Sigmoid colon (tissue), 7 donors: ENCODE measurements around the gene IL15RA. TPM values are rescaled to one million over a fixed set of nuclear protein-coding genes. Genes with fewer than 3 reads are reported as not detected.
A peak's percentile ranks its signal among the peaks of the same experiment; 100 is the strongest.

Experiments
- DNase-seq: peaks from one replicate; pipeline ENCODE4 v3.0.0-alpha.2; 2019
- H3K27ac ChIP-seq, 4 donors: fragments of 200-600 bp; sonication (generic); one replicate each; pipeline ENCODE4 v1.5.1; 2016 to 2019; ENCODE audit warnings: mild to moderate bottlenecking in 1 of 4
- H3K27me3 ChIP-seq, 3 donors: fragments of 200-600 bp; sonication (generic); one replicate each; pipeline ENCODE4 v1.5.1; 2019; ENCODE audit warnings: mild to moderate bottlenecking in 1 of 3
- H3K36me3 ChIP-seq, 4 donors: fragments of 200-600 bp; sonication (generic); one replicate each; pipeline ENCODE4 v1.5.1; 2016 to 2019
- H3K4me1 ChIP-seq, 4 donors: fragments of 200-600 bp; sonication (generic); one replicate each; pipeline ENCODE4 v1.5.1; 2017 to 2019
- H3K4me3 ChIP-seq, 4 donors: fragments of 200-600 bp; sonication (generic); one replicate each; pipeline ENCODE4 v1.5.1; 2017 to 2019; ENCODE audit warnings: mild to moderate bottlenecking in 2 of 4, moderate library complexity in 1 of 4
- H3K9me3 ChIP-seq, 4 donors: fragments of 200-600 bp in 3 of 4; sonication (generic) in 3 of 4; one replicate each; pipeline versions ENCODE4 v1.5.1 to v1.6.1; 2013 to 2019
- EP300 ChIP-seq, 4 donors: sonication (generic); formaldehyde crosslinking; IDR thresholded peaks; one replicate each; pipeline ENCODE4 v1.6.1; 2017; ENCODE audit warnings: antibody characterized with exemption in 4 of 4
- POLR2A ChIP-seq, 2 donors: fragments of 450-650 bp; IDR thresholded peaks; one replicate each; pipeline ENCODE4 v1.6.1; 2016; ENCODE audit warnings: antibody characterized with exemption in 2 of 2, mild to moderate bottlenecking in 2 of 2, moderate library complexity in 2 of 2
- POLR2AphosphoS5 ChIP-seq, 4 donors: sonication (generic); formaldehyde crosslinking; IDR thresholded peaks; one replicate each; pipeline ENCODE4 v1.6.1; 2017; ENCODE audit warnings: antibody characterized with exemption in 4 of 4
- WGBS, 2 donors: extraction: QIAGEN DNeasy Blood & Tissue Kit; methylation state at CpG; one replicate each; pipeline ENCODE4 v1.1.7; 2013; 5-methylcytosine and 5-hydroxymethylcytosine counted together
- intact Hi-C: fragments of 100-400 bp; cut with DNase I; formaldehyde crosslinking; loops from one replicate; pipeline ENCODE4 v1.15.1; 2023
- polyA plus RNA-seq, 3 donors: library from polyadenylated mRNA; stranded (reverse); fragments of 200-250 nt; gene quantifications; one replicate each; pipeline ENCODE4 v1.2.3, GENCODE V29; 2013
- total RNA-seq, 4 donors: library from RNA; depleted of rRNA; stranded (reverse); fragments of >200 nt; gene quantifications; one replicate each; pipeline ENCODE4 v1.1.0, GENCODE V29; 2016
- TF ChIP-seq, protein P1 (sequence below), 4 experiments: fragments of 450-650 bp in 3 of 4; fragments of 200-600 bp in 1 of 4; IDR thresholded peaks; one replicate each; pipeline ENCODE4 v1.5.1; 2016 to 2019; ENCODE audit warnings: antibody characterized with exemption in 4 of 4, mild to moderate bottlenecking in 3 of 4, moderate library complexity in 2 of 4
- donor health status: healthy with polysubstance abuse.
- donor health status: Bipolar disorder and iron deficiency.
- donor health status: healthy.

IL15RA gene
- total and polyA plus RNA-seq, 7 donors = 5.5 to 23.7 (median 15.8) TPM

DNA sequence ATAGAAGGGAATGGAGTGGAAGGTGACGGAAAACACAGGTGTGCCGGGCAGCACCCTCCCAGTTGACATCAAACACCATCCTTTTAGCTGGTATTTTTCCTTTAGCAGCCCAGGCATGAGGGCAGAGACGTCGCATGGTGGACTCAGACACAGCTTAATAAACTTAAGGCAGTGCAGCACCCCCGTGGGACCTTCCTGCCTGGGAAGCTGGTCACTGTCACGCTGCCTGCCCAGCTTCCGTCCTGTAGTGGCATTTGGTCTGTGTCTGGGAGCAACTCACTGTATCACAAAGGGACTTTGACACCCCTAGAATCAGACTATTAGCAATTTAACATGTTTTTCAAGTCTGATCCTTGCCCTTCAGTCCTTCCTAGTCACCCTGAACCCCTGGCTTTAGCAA lies 35.8 kb downstream of the IL15RA start:
- Histone ChIP-seq H3K36me3 (peaks cover 2 to 25% (median 12%) of the 10 kb centered on the region in 4 donors), H3K9me3 (no peaks in the 10 kb centered on the region), H3K27ac (peak overlapping the region; percentile 58 to 83 (median 80)), H3K27me3 (no peaks in the 10 kb centered on the region), H3K4me1 (peaks cover 0 to 40% (median 27%) of the 10 kb centered on the region in 4 donors), H3K4me3 (no peak overlapping the region)
- 85 to 91% methylated on average over 7 of the region's 7 CpGs for WGBS, 2 donors
- intact Hi-C loops = no loop called here
- DNase-seq = no peak
- TF ChIP-seq, protein P1, sequence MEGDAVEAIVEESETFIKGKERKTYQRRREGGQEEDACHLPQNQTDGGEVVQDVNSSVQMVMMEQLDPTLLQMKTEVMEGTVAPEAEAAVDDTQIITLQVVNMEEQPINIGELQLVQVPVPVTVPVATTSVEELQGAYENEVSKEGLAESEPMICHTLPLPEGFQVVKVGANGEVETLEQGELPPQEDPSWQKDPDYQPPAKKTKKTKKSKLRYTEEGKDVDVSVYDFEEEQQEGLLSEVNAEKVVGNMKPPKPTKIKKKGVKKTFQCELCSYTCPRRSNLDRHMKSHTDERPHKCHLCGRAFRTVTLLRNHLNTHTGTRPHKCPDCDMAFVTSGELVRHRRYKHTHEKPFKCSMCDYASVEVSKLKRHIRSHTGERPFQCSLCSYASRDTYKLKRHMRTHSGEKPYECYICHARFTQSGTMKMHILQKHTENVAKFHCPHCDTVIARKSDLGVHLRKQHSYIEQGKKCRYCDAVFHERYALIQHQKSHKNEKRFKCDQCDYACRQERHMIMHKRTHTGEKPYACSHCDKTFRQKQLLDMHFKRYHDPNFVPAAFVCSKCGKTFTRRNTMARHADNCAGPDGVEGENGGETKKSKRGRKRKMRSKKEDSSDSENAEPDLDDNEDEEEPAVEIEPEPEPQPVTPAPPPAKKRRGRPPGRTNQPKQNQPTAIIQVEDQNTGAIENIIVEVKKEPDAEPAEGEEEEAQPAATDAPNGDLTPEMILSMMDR (IDR thresholded peaks at IDR 0.05) = no peak
- TF ChIP-seq POLR2A (IDR thresholded peaks at IDR 0.05) = no peak

DNA sequence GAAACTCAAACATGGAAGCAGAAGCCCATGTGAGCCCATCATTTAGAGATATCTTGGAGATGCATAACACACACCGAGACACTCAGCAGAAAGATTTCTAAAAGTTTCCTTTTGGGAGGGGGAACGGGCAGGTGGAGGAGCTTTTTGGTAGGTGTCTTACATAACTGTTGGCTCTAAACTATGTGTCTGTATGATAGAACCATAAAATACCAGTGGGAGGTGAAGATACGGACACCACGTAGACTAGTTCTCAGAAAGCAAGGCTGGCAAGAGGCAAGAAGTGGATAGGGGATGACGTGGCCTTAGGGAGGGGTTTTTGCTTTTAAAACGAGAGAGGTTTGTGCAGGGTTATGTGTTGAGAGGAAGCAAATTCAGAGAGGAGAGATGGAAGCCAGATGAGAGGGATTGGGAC lies 36.5 kb downstream of the IL15RA start:
- Histone ChIP-seq H3K27me3 (no peaks in the 10 kb centered on the region), H3K27ac (no peak overlapping the region), H3K4me3 (no peak overlapping the region), H3K4me1 (peaks cover 0 to 33% (median 21%) of the 10 kb centered on the region in 4 donors), H3K36me3 (peaks cover 6 to 33% (median 15%) of the 10 kb centered on the region in 4 donors), H3K9me3 (no peaks in the 10 kb centered on the region)
- TF ChIP-seq POLR2A (IDR thresholded peaks at IDR 0.05) = no peak
- no peak for TF ChIP-seq POLR2AphosphoS5 (IDR thresholded peaks at IDR 0.05)
- no peak for TF ChIP-seq EP300 (IDR thresholded peaks at IDR 0.05)
- TF ChIP-seq, protein P1 (IDR thresholded peaks at IDR 0.05) = no peak
- no peak for DNase-seq
- intact Hi-C loops = no loop called here
- 84 to 88% methylated on average over 6 of the region's 6 CpGs for WGBS, 2 donors

DNA sequence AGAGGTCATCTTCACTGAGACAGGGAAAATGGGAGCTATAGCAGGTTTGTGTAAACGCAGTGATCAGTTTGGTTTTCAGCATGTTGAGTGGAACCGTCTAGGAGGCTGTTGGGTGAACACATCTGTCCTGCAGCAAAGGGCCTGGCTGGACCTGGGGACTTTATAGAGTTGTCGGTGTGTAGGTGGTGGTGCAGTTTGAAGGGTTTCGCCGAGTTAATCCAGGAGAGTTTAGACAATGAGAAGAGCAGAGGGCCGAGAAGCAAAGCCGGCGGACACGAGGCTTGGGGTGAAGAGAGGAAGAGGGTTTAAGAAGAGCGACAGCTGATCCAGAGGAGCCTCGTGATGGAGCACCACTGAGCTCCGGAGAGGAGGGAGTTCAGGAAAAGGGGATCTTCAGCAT lies 39.1 kb downstream of the IL15RA start:
- intact Hi-C loops = no loop called here
- Histone ChIP-seq H3K4me3 (no peak overlapping the region), H3K27ac (no peak overlapping the region), H3K4me1 (peaks cover 0 to 7% (median under 1%) of the 10 kb centered on the region in 4 donors), H3K27me3 (no peaks in the 10 kb centered on the region), H3K36me3 (peaks cover 6 to 52% (median 17%) of the 10 kb centered on the region in 4 donors), H3K9me3 (no peaks in the 10 kb centered on the region)
- DNase-seq = no peak
- 92 to 94% methylated on average over 12 of the region's 12 CpGs for WGBS, 2 donors
- no peak for TF ChIP-seq POLR2A (IDR thresholded peaks at IDR 0.05)
- TF ChIP-seq POLR2AphosphoS5 (IDR thresholded peaks at IDR 0.05) = no peak
- TF ChIP-seq EP300 (IDR thresholded peaks at IDR 0.05) = no peak
- TF ChIP-seq, protein P1 (IDR thresholded peaks at IDR 0.05) = no peak

DNA sequence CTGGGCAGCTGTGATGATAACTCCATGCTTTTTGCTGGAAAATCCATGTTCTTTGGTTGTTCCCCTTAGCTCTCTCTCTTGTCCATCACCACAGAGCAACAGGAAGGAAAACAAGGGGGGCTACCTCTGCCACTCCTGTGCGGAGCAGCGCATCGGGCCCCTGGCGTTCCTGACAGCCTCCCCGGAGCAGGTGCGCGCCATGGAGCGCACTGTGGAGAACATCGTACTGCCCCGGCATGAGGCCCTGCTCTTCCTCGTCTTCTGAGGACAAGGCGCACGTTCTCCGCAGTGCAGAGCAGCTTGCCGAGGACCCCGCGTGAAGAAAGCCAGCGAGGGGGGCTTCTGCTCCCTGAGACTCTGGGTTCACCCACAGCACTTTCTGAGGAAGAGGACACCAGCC lies 40.3 kb downstream of the IL15RA start:
- intact Hi-C loops = no loop called here
- no peak for DNase-seq
- H3K4me1 ChIP-seq = peaks cover 0 to 4% (median 0%) of the 10 kb centered on the region in 4 donors
- no peaks in the 10 kb centered on the region for H3K9me3 ChIP-seq
- H3K27ac ChIP-seq = no peak overlapping the region
- 97% methylated on average over 18 of the region's 18 CpGs for WGBS, 2 donors
- H3K36me3 ChIP-seq = peaks cover 6 to 64% (median 17%) of the 10 kb centered on the region in 4 donors
- H3K27me3 ChIP-seq = no peaks in the 10 kb centered on the region
- TF ChIP-seq EP300 (IDR thresholded peaks at IDR 0.05) (no peak), POLR2A (IDR thresholded peaks at IDR 0.05) (no peak), POLR2AphosphoS5 (IDR thresholded peaks at IDR 0.05) (no peak)
- TF ChIP-seq, protein P1 (IDR thresholded peaks at IDR 0.05) = no peak
- H3K4me3 ChIP-seq = no peak overlapping the region

DNA sequence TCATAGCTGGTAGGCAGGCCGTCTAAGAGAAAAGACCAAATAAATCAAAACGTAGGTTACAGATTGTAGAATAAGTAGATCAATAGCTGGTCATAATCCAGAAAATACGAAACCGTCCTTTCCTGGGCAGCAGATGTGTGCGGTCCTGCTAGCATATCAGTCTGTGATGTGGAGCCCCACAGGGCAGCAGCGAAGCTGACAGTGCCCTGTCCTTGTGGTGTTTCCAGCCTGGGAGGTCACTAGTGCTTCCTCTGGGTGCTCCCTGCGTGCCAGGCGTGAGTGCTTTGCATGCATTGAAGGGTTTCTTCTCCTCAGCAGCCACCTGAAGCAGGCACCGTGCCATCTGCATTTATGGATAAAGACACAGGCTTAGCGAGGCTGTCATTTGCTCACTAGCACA lies 41.7 kb downstream of the IL15RA start:
- Histone ChIP-seq H3K9me3 (no peaks in the 10 kb centered on the region), H3K4me1 (no peaks in the 10 kb centered on the region), H3K4me3 (no peak overlapping the region), H3K27ac (no peak overlapping the region), H3K36me3 (peaks cover 6 to 78% (median 19%) of the 10 kb centered on the region in 4 donors), H3K27me3 (no peaks in the 10 kb centered on the region)
- DNase-seq = no peak
- TF ChIP-seq, protein P1 (IDR thresholded peaks at IDR 0.05) = no peak
- TF ChIP-seq POLR2A (IDR thresholded peaks at IDR 0.05) (no peak), EP300 (IDR thresholded peaks at IDR 0.05) (no peak), POLR2AphosphoS5 (IDR thresholded peaks at IDR 0.05) (no peak)
- intact Hi-C loops = no loop called here
- WGBS, 2 donors = 94 to 96% methylated on average over 10 of the region's 10 CpGs
